ENCODE data around the gene LRRTM2. TPM values are rescaled to one million over a fixed set of nuclear protein-coding genes. Genes with fewer than 3 reads are reported as not detected.
"Not testable (repeated sequence)": the region's sequence is repeated elsewhere in the genome, so short reads cannot be mapped to it uniquely, and the experiment has no call there.

Gene LRRTM2, protein sequence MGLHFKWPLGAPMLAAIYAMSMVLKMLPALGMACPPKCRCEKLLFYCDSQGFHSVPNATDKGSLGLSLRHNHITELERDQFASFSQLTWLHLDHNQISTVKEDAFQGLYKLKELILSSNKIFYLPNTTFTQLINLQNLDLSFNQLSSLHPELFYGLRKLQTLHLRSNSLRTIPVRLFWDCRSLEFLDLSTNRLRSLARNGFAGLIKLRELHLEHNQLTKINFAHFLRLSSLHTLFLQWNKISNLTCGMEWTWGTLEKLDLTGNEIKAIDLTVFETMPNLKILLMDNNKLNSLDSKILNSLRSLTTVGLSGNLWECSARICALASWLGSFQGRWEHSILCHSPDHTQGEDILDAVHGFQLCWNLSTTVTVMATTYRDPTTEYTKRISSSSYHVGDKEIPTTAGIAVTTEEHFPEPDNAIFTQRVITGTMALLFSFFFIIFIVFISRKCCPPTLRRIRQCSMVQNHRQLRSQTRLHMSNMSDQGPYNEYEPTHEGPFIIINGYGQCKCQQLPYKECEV
- total RNA-seq = 1.0 TPM
- polyA plus RNA-seq (ENCODE audit: insufficient read depth in 1 of 8, insufficient read length in 8 of 8, low replicate concordance in 1 of 8) = under 1 TPM; 0.30 to 0.75 (median 0.53) TPM
- long read RNA-seq, donor 1 = 0 reads
- long read RNA-seq, donor 2 = 0 reads
- long read RNA-seq, donor 3 = 0 reads
- long read RNA-seq, donor 4 = 0 reads
- long read RNA-seq, donor 5 = 0 reads
- long read RNA-seq, donor 6, partial matches to known transcripts = 633 of 689 reads
- long read RNA-seq, donor 6, other reads (novel, unspliced or antisense) = 56 of 689 reads
- long read RNA-seq, donor 7 = 0 reads
- long read RNA-seq, donor 8, partial matches to known transcripts = 167 of 197 reads
- long read RNA-seq, donor 8, other reads (novel, unspliced or antisense) = 30 of 197 reads
- long read RNA-seq, donor 9 = 0 reads
- long read RNA-seq, donor 10 = 0 reads
- long read RNA-seq, donor 11, partial matches to known transcripts = 288 of 315 reads
- long read RNA-seq, donor 11, other reads (novel, unspliced or antisense) = 27 of 315 reads

DNA sequence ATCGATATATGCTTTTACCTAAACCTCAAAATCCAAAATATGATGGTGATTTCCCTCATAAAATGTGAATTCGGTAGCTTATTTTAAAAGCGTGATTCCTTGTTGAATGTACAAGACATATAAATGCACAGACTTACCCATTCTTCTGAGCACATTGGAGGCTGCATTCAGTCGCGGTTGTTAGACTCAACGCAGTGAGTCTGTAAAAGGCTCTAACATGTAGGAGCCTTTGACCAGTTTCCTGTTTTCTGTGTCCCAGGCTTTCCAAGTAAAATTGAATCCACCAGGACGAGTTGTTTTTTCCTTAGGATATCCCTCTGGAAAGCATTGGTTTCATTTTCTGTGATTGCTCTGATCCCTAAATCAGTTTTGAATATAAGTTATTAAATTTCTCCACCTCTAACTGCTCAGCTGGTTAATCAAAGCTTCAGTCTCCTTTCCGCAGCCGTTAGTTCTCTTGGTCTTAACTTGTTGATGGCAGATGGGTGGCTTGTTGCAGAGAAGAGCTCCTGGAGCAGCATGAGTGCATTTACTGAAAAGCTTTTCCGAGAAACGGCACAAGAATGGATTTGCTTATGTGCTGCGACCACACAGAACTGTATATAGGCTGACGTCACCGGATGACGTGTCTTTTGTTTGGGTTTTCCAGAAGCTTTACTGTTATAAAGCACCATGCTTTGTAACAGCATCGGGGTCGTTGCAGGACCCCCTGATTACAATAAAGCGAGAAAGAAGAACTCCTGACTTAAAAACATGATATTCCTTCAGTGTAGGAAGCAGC lies at the start of gene LRRTM2:
Gene LRRTM2 (minus strand): TSS at position 565 of the 781 bp plus-strand sequence. CDS start 424 bp downstream, at position 141.
- no peaks in the 10 kb centered on the region for H3K9me3 ChIP-seq (replicated peaks; ENCODE audit: control insufficient read depth, low read depth, low read length)
- 14% methylated on average over 7 of the region's 18 CpGs for WGBS (ENCODE audit: insufficient coverage)
- peaks cover 2% of the 10 kb centered on the region for H3K36me3 ChIP-seq (ENCODE audit: control insufficient read depth, insufficient read depth, low read length)
- peak within 1 kb of the TSS; percentile 26 for H3K4me3 ChIP-seq (ENCODE audit: low read length)
- peak within 1 kb of the TSS; percentile 90 for H3K27ac ChIP-seq (ENCODE audit: low read length)
- peaks cover 20% of the 10 kb centered on the region for H3K4me1 ChIP-seq (ENCODE audit: control insufficient read depth, insufficient read depth, low read length)
- H3K27me3 ChIP-seq (ENCODE audit: control insufficient read depth, insufficient read depth, low read length) = no peaks in the 10 kb centered on the region
- peak; percentile 94 for DNase-seq

DNA sequence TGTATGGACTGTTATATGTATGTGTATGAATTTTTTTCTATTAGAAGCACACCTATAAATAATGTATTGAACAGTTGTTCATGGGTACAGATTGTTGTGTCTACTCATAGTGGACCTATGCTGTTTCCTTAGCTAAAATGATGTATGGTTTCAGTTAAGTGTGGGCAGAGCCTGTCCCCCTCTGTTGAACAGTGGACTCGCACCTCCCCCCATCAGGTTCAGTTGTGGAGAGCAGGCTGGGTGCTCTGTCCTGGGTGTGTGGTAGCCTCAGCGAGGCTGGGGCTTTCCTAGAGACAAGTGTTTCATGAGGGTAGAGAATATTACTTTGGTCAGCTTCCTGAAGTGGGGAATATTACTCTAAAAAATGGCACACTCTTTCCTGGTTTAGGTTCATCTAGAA lies 47.4 kb upstream of the LRRTM2 start:
- 80% methylated on average over 1 of the region's 2 CpGs for WGBS (ENCODE audit: insufficient coverage)
- Histone ChIP-seq H3K4me1 (ENCODE audit: control insufficient read depth, insufficient read depth, low read length) (peaks cover 11% of the 10 kb centered on the region), H3K36me3 (ENCODE audit: control insufficient read depth, insufficient read depth, low read length) (peaks cover 41% of the 10 kb centered on the region)

DNA sequence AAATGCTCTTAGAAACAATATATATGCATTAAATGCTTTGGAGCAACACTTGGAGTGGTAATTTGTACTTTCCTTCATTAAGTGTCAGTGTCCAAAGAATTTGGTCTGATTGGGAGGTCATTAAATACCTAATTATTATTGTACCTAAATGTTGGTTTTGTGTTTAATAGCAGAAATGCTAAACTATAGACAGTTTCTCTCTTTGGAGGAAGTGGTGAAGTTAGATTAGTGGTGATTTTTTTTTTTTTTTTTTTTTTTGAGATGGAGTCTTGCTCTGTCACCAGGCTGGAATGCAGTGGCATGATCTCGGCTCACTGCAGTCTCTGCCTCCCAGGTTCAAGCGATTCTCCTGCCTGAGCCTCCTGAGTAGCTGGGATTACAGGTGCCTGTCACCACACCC lies 46.2 kb upstream of the LRRTM2 start:
- H3K4me1 ChIP-seq (ENCODE audit: control insufficient read depth, insufficient read depth, low read length); H3K4me3 ChIP-seq (ENCODE audit: low read length); H3K27me3 ChIP-seq (ENCODE audit: control insufficient read depth, insufficient read depth, low read length); DNase-seq; H3K27ac ChIP-seq (ENCODE audit: low read length); H3K9me3 ChIP-seq (replicated peaks; ENCODE audit: control insufficient read depth, low read depth, low read length): not testable (repeated sequence)
- H3K36me3 ChIP-seq (ENCODE audit: control insufficient read depth, insufficient read depth, low read length) = peaks cover 32% of the 10 kb centered on the region
- WGBS (ENCODE audit: insufficient coverage) = no CpG with 5 or more reads among the region's 2 CpGs

More for the DNA sequence above, 47.4 kb upstream of the LRRTM2 start:
- DNase-seq = no peak
- Histone ChIP-seq H3K4me3 (ENCODE audit: low read length) (no peak overlapping the region), H3K9me3 (replicated peaks; ENCODE audit: control insufficient read depth, low read depth, low read length) (no peaks in the 10 kb centered on the region), H3K27me3 (ENCODE audit: control insufficient read depth, insufficient read depth, low read length) (no peaks in the 10 kb centered on the region), H3K27ac (ENCODE audit: low read length) (no peak overlapping the region)

DNA sequence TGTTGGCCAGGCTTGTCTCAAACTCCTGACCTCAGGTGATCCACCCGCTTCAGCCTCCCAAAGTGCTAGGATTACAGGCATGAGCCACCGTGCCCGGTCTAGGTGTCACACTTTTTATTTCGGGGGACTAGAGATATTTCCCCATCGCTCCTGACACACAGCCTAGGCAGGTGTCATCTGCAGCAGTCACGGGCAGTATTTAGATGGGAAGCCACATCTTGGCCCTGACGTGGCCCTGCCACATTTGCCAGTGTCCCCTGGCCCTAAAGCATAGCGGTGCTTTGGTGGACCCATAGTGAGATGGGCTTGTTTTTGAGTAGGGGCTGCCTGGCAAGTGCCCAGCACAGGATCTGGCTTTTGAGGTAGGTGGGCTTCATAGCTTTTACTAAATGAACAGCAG lies 45.0 kb upstream of the LRRTM2 start:
- no peak for DNase-seq
- H3K4me3 ChIP-seq (ENCODE audit: low read length) = no peak overlapping the region
- no peak overlapping the region for H3K27ac ChIP-seq (ENCODE audit: low read length)
- 94% methylated on average over 7 of the region's 8 CpGs for WGBS (ENCODE audit: insufficient coverage)
- H3K9me3 ChIP-seq (replicated peaks; ENCODE audit: control insufficient read depth, low read depth, low read length) = no peaks in the 10 kb centered on the region
- no peaks in the 10 kb centered on the region for H3K4me1 ChIP-seq (ENCODE audit: control insufficient read depth, insufficient read depth, low read length)
- H3K27me3 ChIP-seq (ENCODE audit: control insufficient read depth, insufficient read depth, low read length) = no peaks in the 10 kb centered on the region
- H3K36me3 ChIP-seq (ENCODE audit: control insufficient read depth, insufficient read depth, low read length) = peaks cover 21% of the 10 kb centered on the region

DNA sequence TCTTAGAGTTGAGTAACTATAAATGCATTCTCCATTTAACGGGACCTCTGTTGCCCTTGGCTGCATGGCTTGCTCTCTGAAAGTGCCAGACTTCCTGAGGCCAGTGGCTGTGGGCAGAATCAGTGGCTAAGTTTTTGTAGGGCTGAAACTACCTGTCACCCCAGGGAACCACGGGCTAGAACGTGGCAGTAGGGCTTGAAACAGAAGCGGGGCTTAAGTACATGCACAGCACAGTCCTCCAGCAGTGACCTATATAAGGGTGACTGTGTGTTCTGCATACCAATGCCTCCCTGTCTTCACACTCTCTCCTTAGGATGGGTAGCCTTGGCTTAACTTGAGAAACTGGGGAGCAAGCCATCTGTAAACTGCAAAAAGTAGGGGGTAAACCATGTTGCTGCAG lies 43.6 kb upstream of the LRRTM2 start:
- 83% methylated on average over 1 of the region's 4 CpGs for WGBS (ENCODE audit: insufficient coverage)
- Histone ChIP-seq H3K9me3 (replicated peaks; ENCODE audit: control insufficient read depth, low read depth, low read length) (no peaks in the 10 kb centered on the region), H3K27ac (ENCODE audit: low read length) (no peak overlapping the region), H3K4me1 (ENCODE audit: control insufficient read depth, insufficient read depth, low read length) (no peaks in the 10 kb centered on the region), H3K4me3 (ENCODE audit: low read length) (no peak overlapping the region), H3K36me3 (ENCODE audit: control insufficient read depth, insufficient read depth, low read length) (peaks cover 21% of the 10 kb centered on the region), H3K27me3 (ENCODE audit: control insufficient read depth, insufficient read depth, low read length) (no peaks in the 10 kb centered on the region)
- no peak for DNase-seq

DNA sequence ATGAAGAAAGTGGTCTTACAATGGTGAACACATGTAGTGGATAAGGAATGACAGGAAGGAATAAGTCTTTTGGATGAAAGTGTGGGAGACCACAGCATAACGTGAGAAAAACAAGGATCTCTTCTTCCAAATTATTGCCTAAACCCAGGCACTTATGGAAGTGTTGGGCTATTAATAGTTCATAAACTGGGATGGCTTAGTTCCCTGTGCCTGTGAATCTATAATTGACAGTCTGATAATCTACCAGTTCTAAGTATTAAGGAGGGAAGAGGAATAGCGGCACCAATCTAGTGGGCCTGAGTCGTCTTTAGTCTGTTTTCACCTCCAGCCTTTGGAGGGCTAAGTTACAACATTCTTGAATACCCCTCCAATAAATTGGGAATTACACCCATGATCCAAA lies 39.2 kb upstream of the LRRTM2 start:
- DNase-seq = no peak
- H3K9me3 ChIP-seq (replicated peaks; ENCODE audit: control insufficient read depth, low read depth, low read length) = no peaks in the 10 kb centered on the region
- no peak overlapping the region for H3K27ac ChIP-seq (ENCODE audit: low read length)
- H3K27me3 ChIP-seq (ENCODE audit: control insufficient read depth, insufficient read depth, low read length) = no peaks in the 10 kb centered on the region
- no peak overlapping the region for H3K4me3 ChIP-seq (ENCODE audit: low read length)
- H3K4me1 ChIP-seq (ENCODE audit: control insufficient read depth, insufficient read depth, low read length) = no peaks in the 10 kb centered on the region
- no CpG with 5 or more reads among the region's 3 CpGs for WGBS (ENCODE audit: insufficient coverage)
- peaks cover 32% of the 10 kb centered on the region for H3K36me3 ChIP-seq (ENCODE audit: control insufficient read depth, insufficient read depth, low read length)

DNA sequence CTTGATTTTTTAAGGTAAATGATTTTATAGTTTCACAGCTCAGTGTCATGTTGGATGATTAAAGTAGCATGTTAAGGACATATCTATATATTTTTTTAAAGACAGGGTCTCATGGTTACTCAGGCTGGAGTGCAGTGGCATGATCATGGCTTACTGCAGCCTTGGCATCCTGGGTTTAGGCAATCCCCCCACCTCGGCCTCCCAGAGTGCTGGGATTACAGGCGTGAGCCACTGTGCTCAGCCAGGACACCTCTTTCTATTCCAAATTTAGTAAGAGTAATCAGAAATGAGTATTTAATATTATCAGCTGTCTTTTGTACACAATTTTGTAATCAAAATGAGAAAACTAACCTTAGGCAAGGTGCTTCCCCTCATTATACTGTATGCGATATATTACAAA lies 38.6 kb upstream of the LRRTM2 start:
- no peak overlapping the region for H3K27ac ChIP-seq (ENCODE audit: low read length)
- H3K36me3 ChIP-seq (ENCODE audit: control insufficient read depth, insufficient read depth, low read length) = peaks cover 33% of the 10 kb centered on the region

DNA sequence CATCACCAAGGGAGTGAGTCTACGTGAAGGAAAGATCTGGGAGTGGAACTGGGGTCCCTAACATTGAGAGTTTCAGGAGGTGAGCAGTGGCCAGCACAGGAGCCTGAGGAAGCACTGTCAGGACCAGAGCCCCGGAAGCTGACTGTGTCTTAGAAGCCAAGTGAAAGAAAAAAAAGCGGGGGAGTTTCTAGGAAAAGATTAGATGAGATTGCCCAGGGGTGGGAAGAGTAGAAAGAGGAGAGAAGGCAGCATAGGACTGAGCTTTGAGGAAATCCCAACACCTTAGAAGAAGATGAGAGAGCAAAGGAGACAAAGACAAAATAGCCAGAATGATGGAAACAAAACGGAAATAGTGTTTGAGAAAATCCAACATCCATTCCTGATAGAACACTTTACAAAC lies 37.0 kb upstream of the LRRTM2 start:
- no peak for DNase-seq
- no peaks in the 10 kb centered on the region for H3K9me3 ChIP-seq (replicated peaks; ENCODE audit: control insufficient read depth, low read depth, low read length)
- peaks cover 35% of the 10 kb centered on the region for H3K36me3 ChIP-seq (ENCODE audit: control insufficient read depth, insufficient read depth, low read length)
- no peaks in the 10 kb centered on the region for H3K27me3 ChIP-seq (ENCODE audit: control insufficient read depth, insufficient read depth, low read length)
- H3K4me1 ChIP-seq (ENCODE audit: control insufficient read depth, insufficient read depth, low read length) = no peaks in the 10 kb centered on the region
- WGBS (ENCODE audit: insufficient coverage) = 90% methylated on average over 3 of the region's 4 CpGs
- H3K4me3 ChIP-seq (ENCODE audit: low read length) = no peak overlapping the region
- H3K27ac ChIP-seq (ENCODE audit: low read length) = no peak overlapping the region

More for the DNA sequence above, 38.6 kb upstream of the LRRTM2 start:
- Histone ChIP-seq H3K4me1 (ENCODE audit: control insufficient read depth, insufficient read depth, low read length) (no peaks in the 10 kb centered on the region), H3K4me3 (ENCODE audit: low read length) (no peak overlapping the region), H3K27me3 (ENCODE audit: control insufficient read depth, insufficient read depth, low read length) (no peaks in the 10 kb centered on the region), H3K9me3 (replicated peaks; ENCODE audit: control insufficient read depth, low read depth, low read length) (no peaks in the 10 kb centered on the region)
- WGBS (ENCODE audit: insufficient coverage) = no CpG with 5 or more reads among the region's 3 CpGs
- no peak for DNase-seq

DNA sequence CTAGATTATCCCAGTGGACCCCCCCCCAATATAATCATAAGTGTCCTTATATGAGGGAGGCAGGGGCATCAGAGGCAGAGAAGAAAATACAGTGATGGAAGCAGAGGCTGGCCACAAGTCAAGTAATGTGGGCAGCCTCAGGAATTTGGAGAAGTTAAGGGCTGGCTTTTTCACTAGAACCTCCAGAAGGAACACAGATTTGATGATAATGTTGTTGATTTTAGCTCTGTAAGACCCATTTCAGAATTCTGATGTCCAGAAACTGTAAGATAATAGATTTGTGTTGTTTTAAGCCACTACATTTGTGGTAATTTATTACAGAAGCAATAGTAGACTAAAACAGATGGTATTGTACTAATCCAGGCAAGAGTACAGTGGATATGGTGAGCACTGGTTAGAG lies 36.3 kb upstream of the LRRTM2 start:
- Histone ChIP-seq H3K4me3 (ENCODE audit: low read length) (no peak overlapping the region), H3K27ac (ENCODE audit: low read length) (no peak overlapping the region), H3K4me1 (ENCODE audit: control insufficient read depth, insufficient read depth, low read length) (no peaks in the 10 kb centered on the region), H3K36me3 (ENCODE audit: control insufficient read depth, insufficient read depth, low read length) (peaks cover 39% of the 10 kb centered on the region), H3K9me3 (replicated peaks; ENCODE audit: control insufficient read depth, low read depth, low read length) (no peaks in the 10 kb centered on the region), H3K27me3 (ENCODE audit: control insufficient read depth, insufficient read depth, low read length) (no peaks in the 10 kb centered on the region)
- DNase-seq = no peak

Measured in muscle of leg (tissue), 16 donors.